Panc1 (cell line): ENCODE results near the gene MCF2L. TPM values are rescaled to one million over a fixed set of nuclear protein-coding genes. Genes with fewer than 3 reads are reported as not detected.

Source experiments
- ATAC-seq: fragments of 200-7000 bp; cut with Tn5 transposase; 2 replicates; pipeline ENCODE4 v1.9.1; 2020; ENCODE audit warnings: mild to moderate bottlenecking, moderate library complexity
- BruUV-seq: library from RNA; stranded (reverse); fragments of 400-500 nt; replicated peaks from 2 replicates; lab custom pipeline; 2021; lab: Mats Ljungman, UMichigan
- CTCF ChIA-PET: fragments of 300-600 bp; sonication (Branson Sonifier 250); formaldehyde crosslinking; loops from one replicate; lab custom pipeline; 2022; ENCODE audit warnings: antibody characterized with exemption; lab: Charles Lee
- POLR2A ChIA-PET: fragments of 300-600 bp; sonication (Branson Sonifier 250); formaldehyde crosslinking; loops from one replicate; lab custom pipeline; 2022; ENCODE audit warnings: antibody characterized with exemption; lab: Charles Lee
- DNase-seq: peaks from one replicate; pipeline ENCODE4 v3.0.0-alpha.2; 2010; ENCODE audit warnings: low read depth, low spot score
- H3K27ac ChIP-seq: 2 replicates; pipeline ENCODE4 v1.5.1; 2011; ENCODE audit warnings: mild to moderate bottlenecking, low read length, inconsistent platforms
- H3K27me3 ChIP-seq: fragments of 200-500 bp; sonication (Bioruptor generic); 2 replicates; pipeline ENCODE4 v1.6.0; 2014; ENCODE audit warnings: low read length, inconsistent platforms; ENCODE audit not compliant: control insufficient read depth, insufficient read depth
- H3K36me3 ChIP-seq: fragments of 200-500 bp; sonication (Bioruptor generic); 2 replicates; pipeline ENCODE4 v1.5.1; 2014; ENCODE audit warnings: inconsistent platforms, mild to moderate bottlenecking, low read length, moderate library complexity; ENCODE audit not compliant: control insufficient read depth, insufficient read depth
- H3K4me1 ChIP-seq: 2 replicates; pipeline ENCODE4 v1.5.1; 2011; ENCODE audit warnings: inconsistent platforms, mild to moderate bottlenecking, low read length, moderate library complexity; ENCODE audit not compliant: control insufficient read depth, insufficient read depth
- H3K4me3 ChIP-seq, 2 experiments: 2 replicates each; pipeline ENCODE4 v1.5.1; 2011 to 2012; ENCODE audit warnings: low read depth in 2 of 2, low read length in 2 of 2, mild to moderate bottlenecking in 2 of 2, inconsistent platforms in 1 of 2, moderate library complexity in 1 of 2
- H3K9me3 ChIP-seq: fragments of 200-500 bp; sonication (Bioruptor generic); 2 replicates; pipeline ENCODE4 v1.5.1; 2014; ENCODE audit warnings: low read depth, mild to moderate bottlenecking, inconsistent platforms, low read length, moderate library complexity; ENCODE audit not compliant: control insufficient read depth, insufficient read depth
- POLR2AphosphoS5 ChIP-seq: IDR thresholded peaks from 2 replicates; pipeline ENCODE4 v1.6.1; 2012; ENCODE audit warnings: mild to moderate bottlenecking, low read depth, low read length, moderate library complexity
- REST ChIP-seq, 2 experiments: IDR thresholded peaks; 2 replicates each; pipeline ENCODE4 v1.6.1; 2011 to 2012; ENCODE audit warnings: low read depth in 2 of 2, control low read depth in 1 of 2, low read length in 1 of 2, mild to moderate bottlenecking in 1 of 2, moderate library complexity in 1 of 2; ENCODE audit not compliant: insufficient read depth in 1 of 2
- SIN3A ChIP-seq: IDR thresholded peaks from 2 replicates; pipeline ENCODE4 v1.6.1; 2012; ENCODE audit warnings: low read depth, mild to moderate bottlenecking, low read length, moderate library complexity, borderline replicate concordance; ENCODE audit not compliant: insufficient read depth
- TCF7L2 ChIP-seq: IDR thresholded peaks from 2 replicates; pipeline ENCODE4 v1.6.1; 2011; ENCODE audit warnings: mild to moderate bottlenecking, low read depth, low read length, inconsistent platforms
- in situ Hi-C: cut with HindIII; loops from 2 replicates; pipeline ENCODE4 v1.10.0; 2016; ENCODE audit warnings: low sequenced_read_pairs, low pct_unique_long_range_greater_than_20kb
- intact Hi-C: fragments of 100-400 bp; cut with micrococcal nuclease; formaldehyde crosslinking; loops from one replicate; pipeline ENCODE4 v1.10.0; 2022; ENCODE audit not compliant: unreplicated experiment
- total RNA-seq: library from RNA; stranded (reverse); gene quantifications from one replicate; pipeline ENCODE4 v1.2.1, GENCODE V29; 2021; ENCODE audit not compliant: unreplicated experiment
- TF ChIP-seq, protein P1 (sequence below): fragments of 450-650 bp; IDR thresholded peaks from 2 replicates; pipeline ENCODE4 v1.5.1; 2017; ENCODE audit warnings: mild to moderate bottlenecking

Gene MCF2L
- total RNA-seq, 1 experiment from 2014 or later, result 0.57 TPM

DNA sequence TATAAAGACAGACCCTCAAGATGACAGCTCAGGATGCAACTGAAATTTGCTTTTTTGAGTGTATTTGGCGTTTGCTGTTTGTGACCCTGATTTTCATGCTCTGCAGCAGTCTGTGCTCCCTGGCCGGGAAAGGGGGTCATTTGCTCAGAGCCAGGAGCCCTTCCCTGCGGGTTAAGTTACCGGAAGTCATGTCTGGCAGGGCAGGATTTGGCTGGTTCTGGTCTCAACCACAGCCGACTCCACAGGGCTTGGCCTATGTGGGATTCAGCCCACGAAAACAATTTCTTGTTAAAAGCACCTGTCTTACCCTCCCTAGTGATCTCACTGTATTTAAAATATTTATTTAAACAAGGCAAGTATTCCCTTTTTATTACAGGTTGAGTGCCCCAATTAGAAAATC lies 22.6 kb downstream of the MCF2L start:
- TF ChIP-seq POLR2AphosphoS5, result no peak
- TF ChIP-seq TCF7L2, result no peak
- TF ChIP-seq, protein P1, sequence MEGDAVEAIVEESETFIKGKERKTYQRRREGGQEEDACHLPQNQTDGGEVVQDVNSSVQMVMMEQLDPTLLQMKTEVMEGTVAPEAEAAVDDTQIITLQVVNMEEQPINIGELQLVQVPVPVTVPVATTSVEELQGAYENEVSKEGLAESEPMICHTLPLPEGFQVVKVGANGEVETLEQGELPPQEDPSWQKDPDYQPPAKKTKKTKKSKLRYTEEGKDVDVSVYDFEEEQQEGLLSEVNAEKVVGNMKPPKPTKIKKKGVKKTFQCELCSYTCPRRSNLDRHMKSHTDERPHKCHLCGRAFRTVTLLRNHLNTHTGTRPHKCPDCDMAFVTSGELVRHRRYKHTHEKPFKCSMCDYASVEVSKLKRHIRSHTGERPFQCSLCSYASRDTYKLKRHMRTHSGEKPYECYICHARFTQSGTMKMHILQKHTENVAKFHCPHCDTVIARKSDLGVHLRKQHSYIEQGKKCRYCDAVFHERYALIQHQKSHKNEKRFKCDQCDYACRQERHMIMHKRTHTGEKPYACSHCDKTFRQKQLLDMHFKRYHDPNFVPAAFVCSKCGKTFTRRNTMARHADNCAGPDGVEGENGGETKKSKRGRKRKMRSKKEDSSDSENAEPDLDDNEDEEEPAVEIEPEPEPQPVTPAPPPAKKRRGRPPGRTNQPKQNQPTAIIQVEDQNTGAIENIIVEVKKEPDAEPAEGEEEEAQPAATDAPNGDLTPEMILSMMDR, result no peak
- TF ChIP-seq REST (IDR thresholded peaks at IDR 0.05; ENCODE audit: insufficient read depth in 1 of 2, low read depth in 2 of 2, low read length in 1 of 2), result no peak
- in situ Hi-C loops, result no loop called here

GRCh38 chr13:112992931-112993680 lies 24.1 kb downstream of the MCF2L start:
- H3K4me3 ChIP-seq, result no peak overlapping the region
- TF ChIP-seq TCF7L2, result no peak
- no peak for TF ChIP-seq SIN3A
- TF ChIP-seq, protein P1, result no peak
- no peak for TF ChIP-seq REST (IDR thresholded peaks at IDR 0.05; ENCODE audit: insufficient read depth in 1 of 2, low read depth in 2 of 2, low read length in 1 of 2)
- TF ChIP-seq POLR2AphosphoS5, result no peak
- ChIA-PET POLR2A (no interaction called here), CTCF (no interaction called here)
- no peaks in the 10 kb centered on the region for H3K9me3 ChIP-seq
- H3K27me3 ChIP-seq, result no peaks in the 10 kb centered on the region
- no peak for DNase-seq
- H3K36me3 ChIP-seq, result no peaks in the 10 kb centered on the region
- no peaks in the 10 kb centered on the region for H3K4me1 ChIP-seq
- intact Hi-C loops (no loop called here), in situ Hi-C loops (no loop called here)
- no peak overlapping the region for H3K27ac ChIP-seq
- no TSS peak for BruUV-seq
- ATAC-seq, result no peak

More for the DNA sequence above, 22.6 kb downstream of the MCF2L start:
- no TSS peak for BruUV-seq
- Histone ChIP-seq H3K4me3 (no peak overlapping the region), H3K27me3 (no peaks in the 10 kb centered on the region), H3K36me3 (no peaks in the 10 kb centered on the region), H3K27ac (no peak overlapping the region), H3K4me1 (no peaks in the 10 kb centered on the region), H3K9me3 (no peaks in the 10 kb centered on the region)
- CTCF ChIA-PET, result no interaction called here
- DNase-seq (no peak), ATAC-seq (no peak)
- POLR2A ChIA-PET, result interaction anchor here (0.6 kb wide), 1 partner anchor 36 kb away, joined by 3 read pairs; no protein-coding TSS in a partner anchor
- intact Hi-C loops, result no loop called here
